NCI-H1694 (cell line): ENCODE data around the gene AGPS.

Experiments used
- DNase-seq: peaks from one replicate; lab custom pipeline; 2025; lab: John Stamatoyannopoulos, UW

AGPS gene

DNA sequence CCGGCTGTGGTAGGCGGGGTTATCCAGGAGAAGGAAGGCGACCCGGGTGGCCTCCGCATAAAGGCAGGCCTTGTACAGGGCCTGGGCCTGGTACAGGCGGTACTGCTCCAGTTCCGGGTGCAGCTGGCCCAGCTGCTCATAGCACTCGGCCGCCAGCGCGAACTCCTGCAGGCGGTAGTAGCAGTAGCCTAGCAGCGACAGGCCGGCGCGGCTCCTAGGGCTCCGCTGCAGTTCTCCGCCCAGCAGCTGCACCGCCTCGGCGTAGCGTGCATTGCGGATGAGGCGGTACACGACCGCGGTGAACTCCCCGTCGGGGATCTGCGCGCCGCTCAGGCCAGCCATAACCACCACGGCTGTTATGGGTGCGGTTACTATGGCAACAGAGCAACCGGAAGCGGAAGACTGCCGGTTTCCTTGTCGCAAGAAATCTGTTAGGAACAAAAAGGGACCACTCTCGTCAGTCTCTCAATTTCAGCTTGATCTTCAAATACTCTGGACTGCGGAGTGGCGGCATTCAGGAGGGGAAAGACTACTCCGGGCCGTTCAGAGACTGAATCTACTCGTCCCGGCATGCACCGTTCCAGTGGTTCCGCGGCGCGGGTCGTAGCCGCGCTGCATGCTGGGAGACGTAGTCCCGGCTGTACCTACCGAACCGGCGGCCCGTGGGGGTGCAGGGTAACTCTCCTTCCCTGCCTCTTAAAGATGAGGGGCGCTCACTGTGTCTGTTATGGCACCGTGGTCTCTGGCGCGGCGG, 160.0 kb downstream of the AGPS start:
- peak; percentile 92 for DNase-seq

DNA sequence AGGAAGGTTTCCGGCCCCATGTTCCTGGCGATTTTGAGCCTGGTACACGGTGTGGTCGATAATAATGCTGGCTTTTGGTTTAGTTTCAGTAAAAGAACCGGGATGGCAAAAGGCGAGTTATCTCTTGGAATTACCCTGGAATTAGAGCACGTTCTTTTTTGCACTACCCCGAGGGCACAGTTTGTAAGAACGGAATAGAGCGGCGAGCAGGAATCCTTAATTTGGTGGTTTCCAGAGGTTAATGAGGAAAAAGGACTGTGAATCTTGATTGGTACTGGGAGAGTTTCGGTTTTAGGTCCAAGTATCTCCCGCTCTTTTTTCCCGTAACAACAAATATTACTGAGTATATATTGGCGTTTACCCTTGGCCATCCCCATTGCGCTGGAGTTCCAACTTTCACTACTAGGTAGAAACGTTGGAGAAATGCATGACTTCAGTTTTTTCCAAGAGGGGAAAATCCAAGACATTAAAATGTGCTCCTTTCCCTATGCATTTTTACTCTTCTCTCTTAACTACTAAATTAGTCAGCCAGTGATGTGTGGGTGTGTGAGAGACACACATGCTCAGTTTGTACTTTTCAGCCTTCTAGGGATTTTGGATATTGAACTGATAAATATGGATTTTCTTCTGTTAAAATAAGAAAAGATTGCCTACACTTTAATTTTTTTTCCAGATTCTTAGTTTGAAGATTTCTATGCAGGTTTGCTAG, 160.8 kb downstream of the AGPS start:
- DNase-seq, result no peak

DNA sequence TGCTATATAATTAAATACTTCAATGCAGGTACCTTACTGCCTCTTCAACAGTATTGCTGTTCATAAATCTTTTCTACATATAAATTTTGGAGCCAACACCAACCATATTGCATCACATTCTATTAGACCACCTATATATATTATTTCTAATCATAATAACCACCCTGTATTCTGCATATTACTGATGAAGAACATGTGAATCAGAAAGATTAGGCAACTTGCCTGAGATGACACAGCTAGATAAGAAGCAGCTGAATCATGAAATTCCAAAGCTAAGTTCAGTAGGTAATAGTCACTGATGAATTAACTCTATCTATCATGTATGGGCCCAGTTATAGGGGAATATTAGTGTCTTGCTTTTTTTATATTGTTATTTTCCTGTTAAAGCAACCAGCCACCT, 161.8 kb downstream of the AGPS start:
- DNase-seq, result no peak

DNA sequence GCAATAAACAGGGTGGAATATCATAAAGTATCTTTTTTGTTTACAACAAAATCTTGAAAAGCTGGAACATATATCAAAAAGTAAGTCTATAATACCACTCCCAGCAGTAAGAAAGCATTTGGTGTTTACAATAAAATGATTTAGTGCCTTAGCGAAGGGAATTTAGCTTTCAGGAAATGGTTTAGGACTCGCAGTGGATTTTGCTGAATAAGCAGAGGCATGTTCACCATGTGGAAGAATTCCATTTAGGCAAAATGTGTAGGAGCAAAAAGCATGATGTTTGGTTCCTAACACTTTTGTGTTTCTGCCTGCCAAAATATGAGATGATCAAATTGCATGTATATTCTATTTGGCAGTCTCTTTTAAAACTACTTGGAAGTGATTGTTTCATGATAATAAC, 163.6 kb downstream of the AGPS start:
- DNase-seq, result no peak

DNA sequence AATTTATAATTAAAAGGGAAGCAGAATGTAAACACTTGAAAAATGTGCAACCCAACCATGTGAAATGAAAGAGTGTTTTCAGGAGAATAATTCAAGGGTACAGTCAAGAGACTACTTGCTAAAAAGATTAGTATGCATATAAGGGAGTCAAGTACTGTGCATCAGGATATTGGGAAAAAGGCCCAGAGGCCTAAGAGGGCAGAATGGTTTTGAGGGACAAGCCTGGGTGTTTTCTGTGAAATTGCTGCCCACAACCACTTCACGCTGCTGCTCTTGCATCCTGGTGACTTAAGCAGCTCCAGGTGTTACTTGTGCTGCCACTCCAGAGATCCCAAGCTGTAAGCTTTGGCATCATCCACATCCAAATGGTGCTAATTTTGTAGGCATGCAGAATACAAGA, 165.2 kb downstream of the AGPS start:
- no peak for DNase-seq

DNA sequence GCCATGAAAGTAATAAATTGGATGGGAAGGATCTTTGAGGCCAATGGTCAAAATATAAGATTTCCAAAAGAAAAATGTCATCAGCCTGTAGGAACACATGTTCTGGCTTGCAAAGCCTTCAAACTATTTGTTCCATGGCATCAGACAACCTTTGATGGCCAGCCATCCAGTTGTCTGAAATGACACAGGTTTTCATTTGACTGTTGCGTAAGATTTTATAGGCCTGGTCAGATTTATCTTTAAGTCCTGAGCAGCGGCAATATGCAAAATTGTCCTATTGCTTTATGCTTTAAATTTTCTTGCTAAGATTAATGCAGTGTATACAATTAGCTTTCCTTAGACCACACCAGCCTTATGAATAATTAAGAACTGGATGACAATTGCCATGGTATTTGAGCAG, 167.1 kb downstream of the AGPS start:
- DNase-seq, result no peak

DNA sequence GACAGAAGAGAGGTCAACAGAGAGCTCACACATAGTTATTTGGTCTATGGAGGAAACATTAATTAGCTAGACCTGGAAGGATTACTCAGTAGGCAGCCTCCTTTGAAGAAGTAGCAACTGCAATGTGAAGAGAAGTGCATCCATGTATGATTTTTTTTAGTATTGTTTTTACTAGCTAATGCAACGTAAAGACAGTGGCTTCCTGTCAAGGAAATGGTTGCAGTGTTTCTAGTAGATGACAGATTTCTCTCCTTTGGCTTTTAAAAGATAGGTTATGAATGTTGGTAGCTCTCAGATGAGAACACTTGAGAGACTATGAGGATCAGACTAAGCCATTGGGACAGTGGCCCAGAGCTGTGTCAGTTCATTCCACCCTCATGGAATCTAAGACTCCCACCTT, 175.8 kb downstream of the AGPS start:
- no peak for DNase-seq

DNA sequence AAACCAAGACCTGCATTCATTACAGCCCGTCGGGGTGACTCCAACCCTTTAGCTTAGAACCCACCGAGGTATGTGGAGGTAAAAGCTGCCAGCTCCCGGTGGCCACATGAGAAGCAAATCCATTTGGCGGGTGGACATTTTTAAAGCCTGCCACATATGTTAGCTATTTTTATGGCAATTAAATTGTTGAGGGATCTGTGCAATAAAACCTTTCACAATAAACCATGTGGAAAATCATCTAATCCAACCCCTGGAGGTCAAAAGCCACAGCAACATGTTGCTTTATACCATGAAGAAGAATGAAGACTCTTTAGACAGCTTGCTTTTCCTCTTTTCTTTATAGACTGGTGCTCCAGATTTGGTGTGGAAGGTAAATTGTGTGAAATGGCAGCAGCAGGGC, 176.3 kb downstream of the AGPS start:
- no peak for DNase-seq

DNA sequence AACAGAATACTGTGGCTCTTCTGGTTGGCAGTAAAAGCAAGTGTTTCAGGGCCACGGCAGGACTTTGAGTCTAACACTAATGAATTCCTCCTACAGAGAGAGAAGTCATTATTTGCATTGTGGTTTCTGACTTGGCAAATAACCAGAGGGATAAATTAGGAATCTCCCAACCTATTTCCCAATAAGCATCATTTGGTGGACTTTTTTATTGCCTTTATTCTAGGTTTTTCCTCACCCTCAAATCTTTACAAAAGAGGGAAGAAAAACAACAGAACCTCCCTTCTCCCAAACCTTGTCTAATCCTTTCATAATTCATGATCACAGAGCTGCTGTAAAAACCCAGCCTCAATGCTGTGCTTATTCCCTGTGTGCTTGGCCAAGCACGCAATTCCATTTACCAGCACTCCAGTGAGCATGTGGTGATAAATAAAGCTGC, 179.7 kb downstream of the AGPS start:
- DNase-seq, result peak; percentile 92

DNA sequence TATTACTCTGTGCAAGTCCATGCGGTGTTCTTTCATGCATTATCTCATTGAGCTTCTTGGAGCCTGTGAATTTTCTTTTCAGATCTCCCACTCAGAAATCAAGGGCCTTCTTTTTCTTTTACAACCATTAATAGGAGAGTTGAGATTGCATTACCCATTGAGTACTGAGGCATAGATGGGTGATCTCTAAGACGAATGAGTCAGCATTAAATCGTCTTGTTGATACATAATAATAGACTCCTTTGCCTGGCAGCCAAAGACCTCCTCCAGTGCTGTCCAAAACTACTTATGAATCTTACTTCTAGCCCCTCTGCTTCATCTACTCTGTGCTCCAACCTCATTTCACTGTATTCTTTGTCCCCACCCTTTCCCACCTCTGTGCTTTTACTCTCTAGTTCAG, 180.5 kb downstream of the AGPS start:
- DNase-seq, result peak; percentile 8

DNA sequence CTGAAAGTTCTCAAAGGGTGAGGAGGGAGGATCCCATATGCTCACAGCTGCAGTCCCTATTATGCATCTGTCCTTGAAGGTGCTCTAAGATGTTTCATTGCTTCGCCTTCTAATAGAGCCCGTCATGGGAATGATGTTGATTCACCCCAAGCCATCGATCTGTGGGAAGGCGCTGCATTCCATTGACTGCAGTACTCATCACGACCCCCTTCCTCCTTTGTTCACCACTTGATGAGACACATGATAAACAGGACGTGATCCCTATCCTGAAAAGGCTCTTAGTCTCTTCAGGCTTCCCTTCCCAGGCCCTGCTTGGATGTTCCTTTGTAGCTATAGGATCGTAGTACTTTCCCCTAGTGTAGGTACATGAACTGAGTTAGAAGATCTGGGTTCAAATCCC, 181.8 kb downstream of the AGPS start:
- DNase-seq, result no peak

DNA sequence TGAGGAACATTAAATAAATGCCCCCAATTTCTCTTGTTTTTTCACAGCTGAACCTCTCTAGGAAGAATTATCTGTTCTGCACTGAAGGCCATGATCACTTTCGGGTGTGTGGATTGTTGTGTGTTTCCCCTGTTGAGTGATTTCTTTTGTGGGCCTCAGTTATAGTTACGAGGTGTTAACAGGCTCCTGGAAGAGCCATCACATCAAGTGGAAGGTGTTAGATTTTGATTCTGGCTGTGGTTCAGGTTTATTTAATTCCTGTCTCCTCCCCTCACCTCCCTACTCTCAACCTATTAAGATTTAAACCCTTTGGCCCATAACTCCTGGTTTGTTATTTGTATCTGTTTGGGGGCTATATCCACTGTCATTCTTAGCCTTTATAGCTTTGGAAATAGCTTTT, 182.8 kb downstream of the AGPS start:
- DNase-seq, result no peak

DNA sequence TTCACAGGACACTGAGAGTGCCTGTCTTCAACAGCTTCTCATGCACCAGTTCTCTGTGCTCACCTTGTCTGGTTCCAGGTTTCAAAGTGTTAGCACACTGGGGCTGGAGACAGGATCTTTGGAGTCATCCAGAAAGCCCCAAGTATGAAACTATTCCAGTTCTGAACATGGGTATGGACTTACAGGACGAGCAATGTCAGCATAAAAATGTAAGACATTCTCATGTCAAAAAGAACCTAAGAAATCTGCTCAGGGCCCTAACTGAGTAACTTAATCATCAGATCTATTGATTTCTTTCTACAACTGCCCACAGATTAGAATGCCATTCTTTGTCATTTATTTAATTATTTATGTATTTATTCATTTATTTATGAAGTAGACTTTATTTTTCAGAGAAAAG, 184.5 kb downstream of the AGPS start:
- DNase-seq, result no peak

DNA sequence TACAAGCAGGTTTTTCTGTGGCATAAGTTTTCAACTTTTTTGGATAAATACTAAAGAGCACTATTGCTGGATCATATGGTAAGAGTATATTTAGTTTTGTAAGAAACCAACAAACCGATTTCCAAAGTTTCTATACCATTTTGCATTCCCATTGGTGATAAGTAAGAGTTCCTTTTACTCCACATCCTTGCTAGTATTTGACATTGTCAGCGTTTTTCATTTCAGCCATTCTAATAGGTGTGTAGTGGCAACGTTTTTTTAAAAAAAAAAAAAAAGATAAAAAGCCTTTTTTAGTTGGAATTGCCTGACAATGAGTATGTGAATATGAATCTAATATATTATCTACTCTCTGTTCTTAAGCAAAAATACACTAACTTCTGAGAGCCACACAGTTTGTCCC, 185.9 kb downstream of the AGPS start:
- no peak for DNase-seq

DNA sequence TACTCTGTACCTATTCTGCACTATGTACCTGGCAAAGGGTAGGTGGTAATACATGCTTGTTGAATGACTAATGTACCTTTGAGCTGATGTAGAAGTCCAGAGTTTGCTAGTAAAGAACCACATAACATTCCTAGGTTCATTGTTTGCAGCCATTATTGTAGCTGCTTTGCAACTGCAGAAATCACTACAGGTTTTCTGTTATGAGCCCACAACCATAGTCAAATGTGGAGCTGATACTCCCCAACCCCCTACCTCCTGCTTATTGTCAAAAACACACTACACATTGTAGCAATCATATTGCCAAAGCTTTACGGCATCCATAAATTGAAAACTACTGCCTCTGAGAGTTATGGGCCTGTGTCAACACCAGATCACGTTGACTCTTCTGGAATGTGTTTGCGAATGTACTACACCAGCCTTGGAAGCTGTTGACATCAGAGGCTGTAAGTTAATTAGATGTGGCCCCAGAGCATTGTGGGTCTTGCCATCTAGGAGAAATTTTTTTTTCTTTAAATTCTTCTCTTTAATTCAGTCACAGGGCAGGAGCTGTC, 187.0 kb downstream of the AGPS start:
- DNase-seq, result no peak

DNA sequence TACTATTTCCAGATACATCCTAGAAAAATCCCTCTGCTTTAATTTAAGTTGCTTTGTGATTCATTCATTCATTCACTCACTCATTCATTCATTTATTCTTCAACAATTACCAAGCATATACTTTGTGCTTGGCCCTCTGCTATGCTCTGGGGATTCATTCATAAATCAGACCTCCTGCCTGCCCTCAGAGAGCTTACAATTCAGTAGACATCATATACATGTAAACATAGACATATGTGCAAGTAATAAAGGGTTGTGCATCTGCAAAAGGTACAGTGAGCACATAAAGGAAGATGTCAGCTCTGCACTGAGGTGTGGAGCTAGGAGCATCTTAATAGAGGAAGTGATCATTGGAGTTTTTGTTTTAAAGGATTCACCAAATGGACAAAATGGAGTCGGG, 189.4 kb downstream of the AGPS start:
- no peak for DNase-seq

DNA sequence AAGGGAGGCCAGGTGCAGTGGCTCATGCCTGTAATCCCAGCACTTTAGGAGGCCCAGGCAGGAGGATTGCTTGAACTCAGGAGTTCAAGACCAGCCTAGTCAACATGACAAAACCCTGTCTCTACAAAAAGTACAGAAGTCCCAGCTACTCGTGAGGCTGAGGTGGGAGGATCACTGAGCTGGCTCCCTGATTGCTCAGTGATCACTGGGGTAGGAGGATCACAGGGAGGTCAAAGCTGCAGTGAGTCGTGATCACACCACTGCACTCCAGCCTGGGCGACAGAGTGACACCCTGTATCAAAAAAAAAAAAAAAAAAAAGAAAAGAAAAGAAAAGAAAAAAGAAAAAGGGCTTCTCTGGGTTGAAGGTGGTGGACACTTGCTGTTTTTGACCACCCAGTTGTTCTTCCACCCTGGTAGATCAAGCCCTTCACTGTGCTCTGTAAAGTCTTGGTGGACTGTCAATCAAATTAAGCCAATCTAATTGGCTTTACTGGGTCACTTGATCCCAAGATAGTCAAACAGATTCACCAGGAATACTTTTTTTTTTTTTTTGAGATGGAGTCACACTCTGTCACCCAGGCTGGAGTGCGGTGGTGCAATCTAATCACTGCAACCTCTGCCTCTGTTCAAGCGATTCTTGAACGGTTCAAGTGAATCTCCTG, 191.6 kb downstream of the AGPS start:
- DNase-seq, result no peak

DNA sequence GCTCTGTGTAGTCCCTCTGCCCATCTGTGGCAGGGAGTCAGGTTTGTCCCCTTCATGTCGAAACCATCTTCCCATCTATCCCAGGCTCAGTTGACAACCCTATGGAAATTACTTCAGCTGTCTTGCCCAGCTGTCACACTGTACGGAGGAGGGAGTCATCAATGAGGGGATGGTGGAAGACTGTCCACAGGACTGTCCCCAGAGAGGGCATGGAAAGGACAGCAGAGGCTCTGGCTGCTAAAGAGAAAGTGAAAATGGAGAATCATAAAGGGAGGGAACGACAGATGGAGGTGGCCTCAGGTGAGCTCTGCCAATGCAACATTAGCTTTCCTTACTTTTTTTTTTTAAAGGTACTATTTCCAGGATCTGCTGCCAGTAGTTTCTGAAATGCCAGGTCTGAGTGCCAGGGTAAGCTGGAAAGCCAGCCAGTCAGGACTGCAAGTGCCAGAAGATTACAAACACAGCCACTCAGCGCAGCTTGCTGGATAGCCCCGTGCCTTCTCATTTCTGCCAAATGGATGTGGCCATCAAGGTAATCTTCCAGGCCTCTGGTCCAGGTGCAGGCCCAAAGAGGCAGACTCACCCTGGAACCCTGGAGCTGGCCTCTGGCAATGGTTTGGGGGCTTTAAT, 192.8 kb downstream of the AGPS start:
- peak; percentile 67 for DNase-seq

DNA sequence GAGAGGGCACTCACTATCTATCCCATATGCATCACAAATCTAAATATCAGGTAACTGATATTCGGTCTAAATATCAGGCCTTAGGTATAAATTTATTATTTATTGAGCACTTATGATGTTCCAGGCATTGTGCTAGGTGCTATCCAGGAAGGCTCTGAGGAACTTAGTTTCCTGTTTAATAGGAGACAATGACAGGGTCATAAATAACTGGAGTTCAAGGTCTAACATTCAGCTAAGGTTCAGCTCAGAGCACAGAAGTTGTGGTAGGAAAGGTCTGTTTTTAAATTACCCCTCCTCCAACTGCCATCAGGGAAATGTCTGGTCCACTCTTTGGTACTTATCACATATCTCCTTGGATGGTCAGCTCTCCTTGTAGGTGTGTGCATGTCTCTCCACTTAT, 193.6 kb downstream of the AGPS start:
- no peak for DNase-seq

DNA sequence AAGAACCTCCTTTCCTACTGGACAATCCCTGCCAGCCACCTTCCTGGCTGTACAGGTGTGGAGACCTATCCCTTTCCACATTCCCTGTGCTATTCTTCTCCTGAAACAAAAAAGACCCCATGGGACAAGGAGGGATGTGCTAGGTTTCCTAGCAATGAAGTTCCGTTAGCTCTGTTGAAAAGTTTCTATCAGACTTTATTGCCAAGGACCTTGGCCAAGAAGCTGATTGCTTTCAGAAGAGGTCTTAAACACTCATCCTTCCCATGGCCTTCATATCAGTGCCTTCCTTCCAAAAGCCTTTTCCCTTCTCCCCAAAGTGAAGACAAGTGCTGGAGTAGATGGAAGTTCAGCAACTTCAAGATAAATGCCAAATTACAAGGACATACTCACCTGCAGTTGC, 194.8 kb downstream of the AGPS start:
- DNase-seq, result no peak

DNA sequence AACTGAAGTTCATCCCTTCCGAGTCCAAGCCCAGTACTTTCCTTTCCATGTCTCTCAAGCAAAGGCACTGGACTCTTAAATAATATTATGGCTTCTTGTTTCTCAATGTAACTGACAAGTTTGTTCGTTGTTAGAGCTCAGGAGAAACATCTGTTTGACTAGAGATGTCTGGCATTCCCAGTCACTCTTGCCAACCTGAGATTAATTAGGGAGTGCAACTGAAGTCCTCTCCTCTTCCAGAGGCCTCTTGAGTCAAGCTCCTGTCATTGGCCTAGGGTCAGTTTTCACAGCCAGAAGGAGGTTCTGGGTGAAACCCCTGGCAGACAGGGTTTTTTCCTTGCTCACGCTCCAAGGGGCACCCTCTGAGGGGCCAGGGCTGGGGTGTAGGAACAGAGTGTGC, 196.1 kb downstream of the AGPS start:
- no peak for DNase-seq

DNA sequence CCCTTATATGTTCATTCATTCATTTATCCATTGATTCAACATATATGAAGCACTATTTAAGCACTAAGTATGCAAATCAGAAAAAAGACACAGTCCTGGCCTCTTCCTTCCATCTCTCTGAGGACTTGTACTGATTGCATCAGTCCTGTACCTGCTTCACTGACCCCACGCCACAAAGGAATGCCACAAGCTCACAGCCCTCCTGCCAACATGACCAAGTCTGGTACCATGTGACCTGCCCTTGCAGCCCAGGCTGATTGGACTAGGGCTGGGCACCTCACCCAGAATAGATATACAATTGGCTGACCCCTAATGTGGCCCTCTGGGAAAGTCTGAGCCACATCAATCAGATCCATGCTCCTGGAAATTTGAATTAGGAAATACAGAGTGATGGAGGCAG, 196.6 kb downstream of the AGPS start:
- DNase-seq, result no peak

DNA sequence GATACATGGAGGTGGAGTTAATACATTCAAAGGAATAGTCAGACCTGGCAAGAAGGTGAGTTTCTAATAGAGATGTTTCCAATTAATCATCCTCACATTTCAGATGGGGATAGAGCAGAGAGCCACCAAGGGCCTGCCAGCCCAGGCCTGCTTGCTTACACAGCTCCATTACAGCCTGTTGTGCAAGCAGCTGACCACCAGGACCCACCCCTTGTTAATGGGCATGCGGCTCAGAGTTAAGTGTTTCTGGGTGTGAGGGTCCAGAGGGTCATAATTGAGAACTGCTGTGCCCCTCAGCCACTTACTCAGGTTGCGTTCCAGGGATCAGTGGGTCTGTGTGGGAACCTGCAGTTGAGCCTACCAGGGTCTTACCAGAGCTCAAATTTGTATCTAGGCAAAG, 199.8 kb downstream of the AGPS start:
- no peak for DNase-seq
